Suprapubic skin (tissue), 4 donors: Measurements from ENCODE around the gene ZNF148. TPM values are rescaled to one million over a fixed set of nuclear protein-coding genes. Genes with fewer than 3 reads are reported as not detected.

Source experiments
- DNase-seq, 2 donors: peaks; one replicate each; pipeline ENCODE4 v3.0.0-alpha.2; 2019; ENCODE audit warnings: low spot score in 2 of 2
- H3K27ac ChIP-seq: fragments of 200-600 bp; sonication (generic); one replicate; pipeline ENCODE4 v1.5.1; 2019
- H3K27me3 ChIP-seq: fragments of 200-600 bp; sonication (generic); one replicate; pipeline ENCODE4 v1.5.1; 2019
- H3K36me3 ChIP-seq: fragments of 200-600 bp; sonication (generic); one replicate; pipeline ENCODE4 v1.5.1; 2019
- H3K4me1 ChIP-seq: fragments of 200-600 bp; sonication (generic); one replicate; pipeline ENCODE4 v1.5.1; 2019
- H3K4me3 ChIP-seq: fragments of 200-600 bp; sonication (generic); one replicate; pipeline ENCODE4 v1.5.1; 2019; ENCODE audit warnings: mild to moderate bottlenecking
- H3K9me3 ChIP-seq: fragments of 200-600 bp; sonication (generic); one replicate; pipeline ENCODE4 v1.5.1; 2019
- EP300 ChIP-seq: sonication (generic); formaldehyde crosslinking; IDR thresholded peaks from one replicate; pipeline ENCODE4 v1.6.1; 2017; ENCODE audit warnings: antibody characterized with exemption
- POLR2A ChIP-seq, 2 donors: fragments of 450-650 bp; IDR thresholded peaks; one replicate each; pipeline ENCODE4 v1.6.1; 2017; ENCODE audit warnings: antibody characterized with exemption in 2 of 2, mild to moderate bottlenecking in 2 of 2, moderate library complexity in 2 of 2
- POLR2AphosphoS5 ChIP-seq, 3 donors: sonication (generic); formaldehyde crosslinking; IDR thresholded peaks; one replicate each; pipeline ENCODE4 v1.6.1; 2017; ENCODE audit warnings: antibody characterized with exemption in 3 of 3
- WGBS: methylation state at CpG from one replicate; pipeline ENCODE4 v1.1.5; 2018; 5-methylcytosine and 5-hydroxymethylcytosine counted together
- total RNA-seq, 4 donors: library from RNA; depleted of rRNA; stranded (reverse); fragments of >200 nt; gene quantifications; one replicate each; pipeline ENCODE4 v1.1.0, GENCODE V29; 2016
- TF ChIP-seq, protein P1 (sequence below), 2 donors: fragments of 200-600 bp in 1 of 2; fragments of 450-650 bp in 1 of 2; sonication (generic) in 1 of 2; IDR thresholded peaks; one replicate each; pipeline ENCODE4 v1.5.1; 2016 to 2019; ENCODE audit warnings: antibody characterized with exemption in 2 of 2, mild to moderate bottlenecking in 1 of 2, moderate library complexity in 1 of 2

ZNF148 gene
- total RNA-seq, 4 donors from 2014 or later: 16.5 to 30.0 (median 20.3) TPM

DNA sequence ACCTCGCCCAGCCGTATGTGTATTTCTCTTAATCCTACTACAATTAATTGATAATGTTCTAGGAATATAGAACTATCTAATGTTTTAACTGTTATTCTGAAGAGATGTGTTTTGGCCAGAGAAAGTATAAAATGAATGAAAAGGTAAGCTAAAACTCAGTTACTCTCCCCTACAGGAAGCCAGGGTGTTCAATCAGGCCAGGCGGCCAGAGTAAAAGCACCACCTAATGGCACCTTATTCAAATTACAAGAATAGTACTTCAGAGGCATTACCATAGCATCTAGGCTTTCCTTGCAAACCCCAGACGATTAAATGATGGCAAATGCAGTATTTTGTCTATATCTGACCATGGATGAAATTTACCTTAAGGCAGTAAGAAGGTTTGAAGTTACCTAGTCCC lies 172.9 kb downstream of the ZNF148 start:
- Histone ChIP-seq H3K4me3 (no peak overlapping the region), H3K4me1 (no peaks in the 10 kb centered on the region)
- WGBS: 85% methylated on average over 4 of the region's 4 CpGs

DNA sequence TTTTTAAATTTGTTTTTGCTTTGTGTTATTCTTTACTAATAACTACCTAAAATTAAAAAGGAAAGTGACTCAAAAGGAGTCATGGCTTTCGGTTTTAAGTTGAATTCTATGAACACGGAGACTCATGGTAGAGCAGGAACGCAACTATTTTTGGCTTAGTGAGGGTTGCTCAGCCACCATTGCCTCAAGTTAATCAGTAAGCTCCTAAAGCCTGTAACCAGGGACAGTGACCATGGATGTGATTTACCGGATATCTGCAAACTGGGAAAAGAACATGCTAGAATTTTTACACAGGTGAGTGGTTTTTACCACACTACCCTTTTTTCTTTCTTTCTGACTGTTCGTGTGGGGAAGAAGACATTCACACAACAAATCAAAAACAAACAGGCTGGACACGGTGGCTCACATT lies 174.4 kb downstream of the ZNF148 start:
- Histone ChIP-seq H3K4me1 (no peaks in the 10 kb centered on the region), H3K4me3 (no peak overlapping the region), H3K9me3 (no peaks in the 10 kb centered on the region), H3K36me3 (no peaks in the 10 kb centered on the region), H3K27me3 (no peaks in the 10 kb centered on the region), H3K27ac (no peak overlapping the region)
- no peak for DNase-seq
- WGBS: 88% methylated on average over 6 of the region's 6 CpGs
- TF ChIP-seq EP300 (no peak), POLR2A (IDR thresholded peaks at IDR 0.05) (no peak), POLR2AphosphoS5 (IDR thresholded peaks at IDR 0.05) (no peak)
- TF ChIP-seq, protein P1, sequence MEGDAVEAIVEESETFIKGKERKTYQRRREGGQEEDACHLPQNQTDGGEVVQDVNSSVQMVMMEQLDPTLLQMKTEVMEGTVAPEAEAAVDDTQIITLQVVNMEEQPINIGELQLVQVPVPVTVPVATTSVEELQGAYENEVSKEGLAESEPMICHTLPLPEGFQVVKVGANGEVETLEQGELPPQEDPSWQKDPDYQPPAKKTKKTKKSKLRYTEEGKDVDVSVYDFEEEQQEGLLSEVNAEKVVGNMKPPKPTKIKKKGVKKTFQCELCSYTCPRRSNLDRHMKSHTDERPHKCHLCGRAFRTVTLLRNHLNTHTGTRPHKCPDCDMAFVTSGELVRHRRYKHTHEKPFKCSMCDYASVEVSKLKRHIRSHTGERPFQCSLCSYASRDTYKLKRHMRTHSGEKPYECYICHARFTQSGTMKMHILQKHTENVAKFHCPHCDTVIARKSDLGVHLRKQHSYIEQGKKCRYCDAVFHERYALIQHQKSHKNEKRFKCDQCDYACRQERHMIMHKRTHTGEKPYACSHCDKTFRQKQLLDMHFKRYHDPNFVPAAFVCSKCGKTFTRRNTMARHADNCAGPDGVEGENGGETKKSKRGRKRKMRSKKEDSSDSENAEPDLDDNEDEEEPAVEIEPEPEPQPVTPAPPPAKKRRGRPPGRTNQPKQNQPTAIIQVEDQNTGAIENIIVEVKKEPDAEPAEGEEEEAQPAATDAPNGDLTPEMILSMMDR (IDR thresholded peaks at IDR 0.05): no peak

More for the DNA sequence above, 172.9 kb downstream of the ZNF148 start:
- no peak overlapping the region for H3K27ac ChIP-seq
- H3K9me3 ChIP-seq: no peaks in the 10 kb centered on the region
- no peaks in the 10 kb centered on the region for H3K27me3 ChIP-seq
- no peaks in the 10 kb centered on the region for H3K36me3 ChIP-seq
- no peak for DNase-seq
- TF ChIP-seq POLR2AphosphoS5 (IDR thresholded peaks at IDR 0.05) (no peak), EP300 (no peak), POLR2A (IDR thresholded peaks at IDR 0.05) (no peak)
- TF ChIP-seq, protein P1 (IDR thresholded peaks at IDR 0.05): no peak

DNA sequence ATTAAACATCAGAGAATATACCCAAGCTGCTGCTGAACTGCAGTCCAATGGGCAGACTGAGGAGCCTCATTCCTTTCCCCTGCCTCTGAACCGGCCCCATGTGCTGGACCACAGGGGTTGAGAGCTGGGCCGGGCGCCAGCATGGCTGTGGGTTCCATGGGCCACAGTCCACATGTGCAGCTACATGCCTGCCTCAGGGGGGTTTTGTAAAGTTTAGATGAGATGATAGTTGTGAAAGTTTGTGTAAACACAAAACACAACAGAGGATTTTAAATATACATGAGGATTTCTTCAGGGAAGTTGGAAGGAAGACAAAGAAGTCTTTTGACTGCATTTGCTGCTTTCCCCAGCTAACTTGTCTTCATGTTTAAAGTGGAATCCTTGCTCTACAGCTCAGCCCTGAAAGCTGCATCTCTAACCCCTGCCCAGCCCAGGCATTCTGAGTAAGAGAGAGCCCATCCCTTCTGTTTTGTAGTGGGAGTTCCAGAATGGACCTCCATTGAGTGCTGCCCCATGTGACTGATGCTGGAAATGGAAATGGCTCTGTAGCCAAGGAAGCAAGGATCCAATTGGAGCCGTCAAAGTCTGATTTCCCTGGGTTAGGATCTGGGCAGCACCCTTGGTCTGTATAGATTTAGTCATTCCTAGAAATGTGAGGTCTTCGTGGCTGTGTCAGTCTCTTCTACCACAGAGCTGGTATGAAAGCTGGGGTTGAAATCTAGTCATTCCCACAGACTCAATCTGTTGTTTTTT lies 180.1 kb downstream of the ZNF148 start:
- 48% methylated on average over 5 of the region's 5 CpGs for WGBS
- Histone ChIP-seq H3K27me3 (no peaks in the 10 kb centered on the region), H3K36me3 (no peaks in the 10 kb centered on the region), H3K4me3 (no peak overlapping the region), H3K9me3 (no peaks in the 10 kb centered on the region), H3K4me1 (peaks cover 13% of the 10 kb centered on the region), H3K27ac (no peak overlapping the region)
- no peak for DNase-seq
- TF ChIP-seq EP300: no peak
- TF ChIP-seq POLR2A (IDR thresholded peaks at IDR 0.05): no peak
- TF ChIP-seq, protein P1 (IDR thresholded peaks at IDR 0.05): no peak
- TF ChIP-seq POLR2AphosphoS5 (IDR thresholded peaks at IDR 0.05): no peak

DNA sequence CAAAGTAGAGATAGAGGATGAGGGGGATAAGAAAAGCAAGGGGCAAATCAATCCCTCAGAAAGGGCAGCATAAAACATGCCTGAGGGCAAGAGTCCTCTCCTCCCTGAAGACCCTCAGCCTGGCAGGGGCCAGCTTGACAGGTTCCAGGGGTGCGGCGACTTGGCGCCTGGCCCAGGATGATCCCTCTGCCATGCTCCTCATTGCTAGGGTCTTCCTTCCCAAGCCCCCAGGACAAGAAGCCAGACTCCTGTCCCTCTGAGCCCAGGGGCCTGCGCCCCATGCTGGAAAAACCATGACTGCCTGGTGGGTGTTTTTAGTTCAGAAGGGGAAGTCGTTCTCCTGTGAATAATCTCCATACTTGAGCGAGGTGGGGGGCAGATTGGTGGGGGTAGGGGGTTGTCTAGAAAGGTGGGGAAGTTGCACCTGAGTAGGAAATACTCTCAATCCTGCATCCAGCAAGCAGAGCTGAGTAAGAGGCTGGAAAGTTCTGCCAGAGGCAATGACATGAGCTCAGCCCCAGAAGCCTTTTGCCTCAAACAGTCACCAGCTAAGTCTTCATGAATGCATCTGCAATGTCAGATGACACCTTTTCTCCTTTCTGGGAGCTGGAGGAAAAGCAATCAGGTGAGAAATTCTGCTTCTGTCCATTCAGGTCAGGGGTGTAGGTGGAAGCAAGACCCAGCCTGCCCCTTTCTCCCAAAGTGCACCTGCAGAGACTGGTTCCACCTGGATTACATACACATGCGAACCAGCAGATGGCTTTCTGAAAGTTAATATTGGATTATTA lies 180.9 kb downstream of the ZNF148 start:
- TF ChIP-seq EP300: no peak
- DNase-seq: no peak
- Histone ChIP-seq H3K27ac (no peak overlapping the region), H3K4me3 (no peak overlapping the region), H3K9me3 (no peaks in the 10 kb centered on the region), H3K4me1 (peaks cover 13% of the 10 kb centered on the region), H3K36me3 (no peaks in the 10 kb centered on the region), H3K27me3 (no peaks in the 10 kb centered on the region)
- WGBS: 77% methylated on average over 7 of the region's 7 CpGs

- Histone ChIP-seq H3K27me3 (no peaks in the 10 kb centered on the region), H3K4me3 (no peak overlapping the region), H3K9me3 (no peaks in the 10 kb centered on the region), H3K4me1 (peaks cover 13% of the 10 kb centered on the region), H3K27ac (no peak overlapping the region), H3K36me3 (no peaks in the 10 kb centered on the region)
- WGBS: 70% methylated on average over 12 of the region's 12 CpGs
- no peak for DNase-seq
- TF ChIP-seq POLR2AphosphoS5 (IDR thresholded peaks at IDR 0.05): no peak
- TF ChIP-seq, protein P1 (IDR thresholded peaks at IDR 0.05): no peak
Measured at GRCh38 chr3:125192190-125193035, 182.7 kb downstream of the ZNF148 start.
